GM18526 (cell line): Measurements from ENCODE around the gene TXNDC17.

Experiments
- POLR2A ChIP-seq: IDR thresholded peaks from 3 replicates; pipeline ENCODE4 v1.6.1; 2011; ENCODE audit not compliant: insufficient read length; ENCODE audit errors: extremely low read depth

TXNDC17 gene

DNA sequence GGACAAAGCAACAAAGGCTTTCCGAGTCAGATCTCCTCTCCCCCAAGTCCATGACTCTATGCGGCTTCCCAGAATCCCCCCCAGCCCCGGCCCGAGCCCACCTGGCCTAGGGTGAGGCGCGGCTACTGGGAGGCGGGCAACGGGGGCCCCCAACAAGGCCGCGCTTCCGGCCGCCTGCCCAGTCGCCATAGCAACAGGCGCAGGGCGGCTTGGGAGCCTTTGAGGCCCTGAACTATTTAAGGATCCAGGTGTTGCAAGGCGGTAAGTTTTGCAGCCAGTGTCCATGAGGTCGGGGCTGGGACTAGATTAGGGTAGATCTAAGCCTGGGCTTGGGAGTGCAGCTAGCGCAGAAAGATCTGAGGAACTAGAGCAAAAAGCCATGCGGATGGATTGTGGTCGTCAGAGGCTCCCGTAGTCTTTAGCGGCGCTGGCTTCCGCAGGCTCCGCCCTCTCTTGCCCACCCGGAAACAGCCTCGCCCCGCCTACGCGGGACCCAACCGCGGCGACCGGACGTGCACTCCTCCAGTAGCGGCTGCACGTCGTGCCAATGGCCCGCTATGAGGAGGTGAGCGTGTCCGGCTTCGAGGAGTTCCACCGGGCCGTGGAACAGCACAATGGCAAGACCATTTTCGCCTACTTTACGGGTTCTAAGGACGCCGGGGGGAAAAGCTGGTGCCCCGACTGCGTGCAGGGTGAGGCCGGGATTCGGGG lies at the start of gene TXNDC17, which contains the start of gene KIAA0753:
Gene TXNDC17, plus strand, starts transcription at position 525 of the 711 bp plus-strand sequence. Its CDS starts 23 bp downstream, at position 548.
Gene KIAA0753, minus strand, starts transcription at position 176 of the 711 bp plus-strand sequence. CDS start 5,608 bp downstream, outside the sequence.
- TF ChIP-seq POLR2A: peak; percentile 98

DNA sequence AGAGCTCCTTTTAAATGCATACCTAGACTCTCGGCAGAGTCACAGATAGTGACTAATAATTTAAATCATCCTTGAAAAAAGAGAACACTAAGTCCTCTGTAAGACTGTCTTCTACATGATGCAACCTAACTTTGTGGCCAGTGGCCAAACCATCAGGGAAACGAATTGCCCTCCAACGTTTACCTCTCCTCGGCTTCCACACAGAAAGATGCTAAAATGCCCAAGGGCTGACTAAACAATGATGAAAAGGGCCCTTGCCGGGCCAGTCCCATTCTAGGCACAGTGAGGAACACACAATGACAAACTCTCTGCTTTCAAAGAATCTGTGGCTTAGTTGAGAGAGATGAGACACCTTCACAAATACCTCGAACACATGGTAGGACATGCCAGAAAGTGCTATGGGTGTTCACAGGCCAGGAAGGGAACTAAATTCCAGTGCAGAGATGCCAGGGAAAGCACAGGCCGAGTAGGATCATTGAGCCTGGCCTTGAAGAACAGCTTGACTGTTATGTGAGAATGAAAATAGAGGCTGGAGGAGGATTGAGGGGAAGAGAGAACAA lies 49.2 kb upstream of the TXNDC17 start:
- no peak for TF ChIP-seq POLR2A

DNA sequence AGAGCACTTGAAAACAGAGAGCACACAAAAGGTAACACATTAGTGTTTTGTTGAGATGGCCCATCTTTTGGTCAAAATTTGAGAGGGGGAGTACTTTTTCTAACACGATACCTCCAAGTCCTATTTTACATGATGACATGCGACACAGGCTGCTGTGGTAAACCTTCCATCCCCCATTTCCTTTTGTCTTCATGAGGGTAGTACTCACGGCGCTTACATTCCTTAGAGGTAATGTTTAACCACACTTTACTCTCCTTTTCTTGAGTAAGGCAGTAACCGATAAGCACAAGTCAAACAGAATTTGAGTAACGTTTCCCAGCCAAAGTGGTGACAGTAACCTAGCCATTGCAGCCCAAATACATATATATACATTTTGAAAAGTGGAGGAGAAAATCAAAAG lies 48.7 kb upstream of the TXNDC17 start:
- TF ChIP-seq POLR2A: no peak

DNA sequence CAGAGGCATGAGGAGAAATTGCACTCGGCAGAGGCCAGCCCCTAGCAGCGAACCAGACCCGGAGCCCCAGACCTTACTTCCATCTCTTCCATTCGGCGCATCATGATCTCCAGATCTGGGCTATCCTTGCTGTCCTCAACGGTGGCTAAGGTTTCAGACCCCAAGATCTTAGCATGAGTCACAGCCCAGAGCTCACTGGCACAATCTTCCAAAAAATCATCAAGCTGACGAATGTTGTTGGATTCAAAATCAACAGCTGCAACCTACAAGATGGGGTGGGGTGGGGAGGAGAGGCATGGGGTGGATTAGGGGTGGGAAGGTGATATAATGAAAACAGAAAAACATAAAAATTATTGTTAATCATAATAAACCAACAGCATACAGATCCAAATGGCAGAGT lies 44.8 kb upstream of the TXNDC17 start:
- TF ChIP-seq POLR2A: no peak

DNA sequence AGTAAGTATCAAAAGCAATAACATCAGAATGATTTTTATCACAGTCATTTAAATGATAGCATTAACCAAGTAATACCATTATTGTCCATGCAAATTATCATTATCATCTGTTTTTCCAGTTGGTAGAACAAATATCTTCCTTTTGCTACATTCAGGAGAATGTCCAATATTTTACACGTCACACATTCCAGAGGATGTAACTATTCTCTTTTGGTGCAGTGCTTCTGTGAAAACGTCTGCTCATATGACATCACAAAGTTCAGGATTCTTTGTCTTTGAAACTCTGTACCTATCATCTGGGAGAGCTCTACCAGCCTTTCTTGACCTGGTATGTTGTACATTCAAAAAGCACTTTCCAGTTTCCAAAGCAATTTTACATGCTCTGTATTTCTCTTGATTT lies 44.3 kb upstream of the TXNDC17 start:
- no peak for TF ChIP-seq POLR2A

DNA sequence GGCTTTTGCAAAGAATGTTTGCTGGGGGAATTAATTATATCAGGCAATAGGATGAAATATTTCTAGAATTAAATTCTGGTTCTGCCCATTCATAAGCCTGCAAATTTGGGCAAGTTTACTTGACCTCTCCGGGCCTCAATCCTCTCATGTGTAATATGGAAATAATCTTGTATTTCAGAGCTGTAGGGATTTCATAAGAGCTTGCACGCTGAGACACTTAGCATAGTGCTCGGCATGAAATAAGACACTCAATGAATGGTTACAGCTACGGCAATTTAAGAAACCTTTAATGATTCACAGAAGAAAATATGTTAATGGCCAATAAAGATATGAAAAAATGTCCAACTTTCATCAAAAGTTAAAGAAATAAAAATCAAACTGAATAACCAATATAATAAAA lies 43.9 kb upstream of the TXNDC17 start:
- TF ChIP-seq POLR2A: no peak

DNA sequence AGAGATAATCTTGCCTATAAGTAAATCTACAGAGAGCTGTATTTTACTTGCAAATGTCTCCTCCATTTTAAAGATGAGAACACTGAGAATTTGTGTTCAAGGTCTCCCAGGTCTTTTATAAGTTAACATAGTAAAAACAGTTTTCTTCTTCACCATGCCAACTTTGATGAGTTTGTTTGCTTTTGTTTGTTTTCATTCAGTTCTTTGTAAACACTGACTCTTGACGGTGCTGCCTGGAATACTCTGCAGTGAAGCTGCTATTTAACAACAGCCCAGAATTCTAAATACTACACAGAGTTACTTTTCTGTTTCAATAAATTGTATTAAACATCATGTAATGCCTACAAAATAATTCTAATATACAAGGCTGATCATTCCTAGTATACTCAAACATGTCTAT lies 43.1 kb upstream of the TXNDC17 start:
- no peak for TF ChIP-seq POLR2A

DNA sequence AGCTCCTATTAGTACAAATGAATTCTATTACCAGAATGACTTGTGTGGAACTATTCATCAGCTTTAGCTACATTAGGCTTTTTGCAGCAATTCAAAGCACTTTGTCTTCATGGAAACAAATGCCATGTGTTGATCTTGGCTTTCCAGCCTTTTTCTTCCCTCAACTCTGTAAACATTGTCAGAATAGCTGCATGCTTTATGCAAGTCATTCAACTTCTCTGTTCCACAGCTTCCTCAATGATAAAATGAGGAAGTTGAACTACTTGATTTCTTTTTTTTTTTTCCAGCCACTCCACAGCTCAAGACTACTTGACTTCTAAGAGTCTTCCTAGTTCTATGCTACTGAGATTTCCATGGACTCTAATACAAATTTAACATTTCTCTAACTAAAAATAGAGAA lies 41.5 kb upstream of the TXNDC17 start:
- no peak for TF ChIP-seq POLR2A

DNA sequence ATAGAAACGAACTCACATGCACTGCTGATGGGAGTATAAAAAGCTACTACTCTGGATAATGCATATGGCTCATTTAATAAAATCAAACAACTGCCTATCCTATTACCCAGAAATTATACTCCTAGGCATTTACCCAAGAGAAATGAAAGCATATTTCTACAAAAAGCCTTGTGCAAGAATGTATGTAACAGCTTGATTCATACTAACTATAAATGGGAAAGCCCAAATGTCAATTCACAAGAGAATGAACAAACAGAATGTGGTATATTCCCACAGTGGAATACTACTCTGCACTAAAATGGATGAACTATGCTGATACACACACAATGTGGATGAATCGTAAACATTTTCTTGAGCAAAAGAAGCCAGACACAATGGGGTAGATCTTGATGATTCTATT lies 38.7 kb upstream of the TXNDC17 start:
- no peak for TF ChIP-seq POLR2A

DNA sequence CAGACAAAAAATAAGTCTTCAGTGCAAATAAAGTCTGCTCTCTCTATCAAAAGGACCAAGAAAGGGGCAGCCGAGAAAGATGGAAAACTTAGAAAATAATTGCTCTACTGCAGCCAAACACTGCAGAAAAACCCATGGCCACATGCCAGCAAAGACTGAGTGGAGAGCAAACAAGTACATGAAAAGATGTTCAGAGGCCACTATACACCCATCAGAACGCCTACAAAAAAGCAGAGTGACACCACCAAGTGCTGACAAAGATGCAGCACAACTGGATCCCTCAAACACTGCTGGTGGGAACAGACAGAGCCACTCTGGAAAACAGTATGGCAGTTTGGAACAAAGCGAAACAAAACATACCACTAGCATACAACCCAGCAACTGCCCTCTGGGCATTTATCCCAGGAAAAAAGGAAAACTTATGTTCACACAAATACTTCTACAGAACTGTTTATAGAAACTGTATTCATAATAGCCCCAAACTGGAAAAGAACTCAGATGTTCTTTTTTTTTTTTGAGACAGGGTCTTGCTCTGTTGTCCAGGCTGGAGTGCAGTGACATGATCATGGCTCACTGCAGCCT lies 37.0 kb upstream of the TXNDC17 start:
- no peak for TF ChIP-seq POLR2A

DNA sequence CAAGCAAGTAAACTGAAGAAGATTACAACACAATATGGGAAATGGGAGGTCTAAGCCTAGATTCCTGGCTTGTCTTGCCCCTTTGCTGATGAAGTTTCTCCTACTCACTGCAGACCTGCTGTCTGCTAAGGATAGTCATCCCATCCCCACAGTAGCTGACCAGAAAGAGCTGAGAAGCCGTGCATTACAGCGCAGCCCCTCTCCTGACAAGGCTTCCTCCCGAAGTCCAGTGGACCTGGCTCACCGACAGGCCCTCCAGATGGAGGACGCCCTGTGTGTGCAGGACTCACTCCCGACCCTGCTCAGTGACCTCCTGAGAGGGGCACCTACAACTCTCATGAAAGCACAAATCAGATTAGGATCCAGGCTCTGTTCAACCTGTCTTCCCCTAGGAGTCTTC lies 35.7 kb upstream of the TXNDC17 start:
- no peak for TF ChIP-seq POLR2A

DNA sequence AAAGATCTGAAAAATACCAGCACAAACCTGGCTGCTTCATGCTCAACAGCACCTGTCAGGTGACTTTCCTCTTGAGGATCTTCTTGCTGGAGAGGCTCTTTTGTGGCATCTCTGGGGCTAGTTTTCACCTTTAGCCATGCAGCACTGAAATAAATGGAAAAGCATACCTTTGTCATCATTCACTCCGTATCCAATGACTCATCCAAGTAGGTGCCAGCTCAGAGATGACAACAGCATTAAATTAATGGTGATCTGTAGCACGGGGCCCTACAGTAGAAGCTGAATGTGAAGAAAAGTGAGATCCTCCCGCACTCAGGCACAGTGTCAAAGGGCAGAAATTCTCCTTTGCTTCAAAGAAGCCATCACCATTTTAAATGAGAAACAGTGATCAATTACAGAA lies 32.5 kb upstream of the TXNDC17 start:
- TF ChIP-seq POLR2A: no peak

DNA sequence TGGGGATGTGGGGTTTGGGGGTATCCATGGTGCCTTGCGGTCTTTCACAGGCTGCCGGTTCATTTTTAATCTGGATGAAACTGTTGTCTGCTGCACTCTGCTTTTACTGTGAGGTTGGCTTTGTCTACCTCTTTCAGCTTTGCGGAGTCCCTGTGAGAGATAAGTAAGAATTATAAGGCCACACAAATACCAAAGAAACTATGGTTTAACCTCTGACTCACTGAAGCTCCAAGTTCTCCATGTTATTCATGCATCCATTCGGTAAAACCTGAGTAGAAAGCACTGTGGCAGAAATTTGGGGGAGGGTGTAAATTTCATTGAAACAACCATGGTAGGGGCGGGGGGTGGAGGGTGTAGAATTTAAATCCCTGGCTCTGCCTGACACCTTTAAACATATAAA lies 30.8 kb upstream of the TXNDC17 start:
- no peak for TF ChIP-seq POLR2A

DNA sequence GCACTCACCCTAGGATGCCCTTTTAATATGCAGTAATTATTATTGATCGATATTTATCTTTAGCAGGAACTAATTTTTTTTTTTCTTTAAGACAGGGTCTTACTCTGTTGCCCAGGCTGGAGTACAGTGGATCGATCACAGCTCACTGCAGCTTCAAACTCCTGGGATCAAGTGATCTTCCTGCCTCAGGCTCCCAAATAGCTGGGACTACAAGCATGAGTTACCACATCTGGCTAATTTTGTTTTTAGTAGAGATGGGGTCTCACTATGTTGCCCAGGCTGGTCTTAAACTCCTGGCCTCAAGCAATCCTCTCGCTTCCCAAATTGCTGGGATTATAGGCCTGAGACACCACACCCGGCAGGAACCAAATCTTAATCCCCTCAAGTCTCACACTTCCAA lies 29.6 kb upstream of the TXNDC17 start:
- TF ChIP-seq POLR2A: no peak

DNA sequence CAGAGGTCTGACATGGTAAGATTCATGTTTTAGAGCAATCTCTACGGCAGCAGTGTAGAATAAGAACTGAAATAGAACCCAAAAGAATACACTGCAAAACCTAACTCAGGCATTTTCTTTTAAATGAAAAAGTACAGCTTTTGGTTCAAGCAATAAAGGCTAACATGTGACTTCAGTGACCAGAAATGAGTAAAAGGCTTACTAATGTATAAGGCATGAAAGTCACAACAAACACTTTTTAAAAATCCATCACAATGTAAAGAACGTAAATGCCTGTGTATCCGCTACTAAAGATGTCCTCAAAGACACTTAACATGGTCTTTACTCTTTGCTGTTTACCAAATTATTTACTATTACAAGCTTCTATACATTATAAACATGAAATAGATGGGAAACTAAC lies 16.9 kb upstream of the TXNDC17 start:
- no peak for TF ChIP-seq POLR2A

DNA sequence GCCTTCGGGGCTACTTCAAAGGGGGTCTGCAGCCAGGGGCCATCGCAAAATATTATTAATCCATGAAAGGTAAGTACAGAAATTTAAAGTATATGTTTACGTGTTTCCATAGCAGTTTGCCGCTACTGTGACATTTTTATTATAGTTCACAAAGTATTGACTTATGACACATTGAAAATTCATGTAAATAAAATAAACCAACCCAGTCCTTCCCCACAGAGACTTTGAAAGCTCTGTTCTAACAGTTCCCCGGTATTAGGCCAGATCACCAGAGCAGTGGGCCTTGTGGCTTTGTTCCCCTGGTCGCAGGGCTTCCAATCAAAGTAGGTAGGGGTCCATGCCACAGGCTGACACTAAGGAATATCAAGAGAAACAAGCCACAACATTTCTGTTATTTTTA lies 14.2 kb upstream of the TXNDC17 start:
- TF ChIP-seq POLR2A: no peak
